G401 (cell line): ENCODE measurements around the gene SNAPC4. TPM values are rescaled to one million over a fixed set of nuclear protein-coding genes. Genes with fewer than 3 reads are reported as not detected.

ENCODE experiments used
- DNase-seq: peaks from one replicate; pipeline ENCODE4 v3.0.0-alpha.2; 2015; ENCODE audit warnings: low spot score
- in situ Hi-C: cut with HindIII; loops from 2 replicates; pipeline ENCODE4 v1.10.0; 2016; ENCODE audit warnings: low sequenced_read_pairs, mixed read lengths
- total RNA-seq: library from RNA; depleted of rRNA; stranded (reverse); fragments of >200 nt; shearing (Covaris generic); gene quantifications from 2 replicates; pipeline ENCODE4 v1.2.3, GENCODE V29; 2014; rRNA removed

Gene SNAPC4
- total RNA-seq: 12.4 and 17.2 TPM in 2 replicates

- in situ Hi-C loops: no loop called here
- peak; percentile 81 for DNase-seq
These were observed at the start of gene SNAPC4 for GRCh38 chr9:136400038-136400834. SNAPC4 (minus strand) TSS chr9:136400170; CDS start chr9:136398428, 1,742 bp downstream.

- in situ Hi-C loops: no loop called here
- DNase-seq: no peak
These were observed 48.7 kb upstream of the SNAPC4 start for GRCh38 chr9:136448655-136449054.

- DNase-seq: no peak
- in situ Hi-C loops: no loop called here
These were observed 47.3 kb upstream of the SNAPC4 start for GRCh38 chr9:136447173-136447778.

- no peak for DNase-seq
- in situ Hi-C loops: no loop called here
These were observed 45.8 kb upstream of the SNAPC4 start for GRCh38 chr9:136445799-136446198.

- DNase-seq: no peak
- in situ Hi-C loops: no loop called here
These were observed 44.1 kb upstream of the SNAPC4 start for GRCh38 chr9:136444102-136444501.

- in situ Hi-C loops: no loop called here
- DNase-seq: no peak
These were observed 43.7 kb upstream of the SNAPC4 start for GRCh38 chr9:136443687-136444086.

- DNase-seq: no peak
- in situ Hi-C loops: no loop called here
These were observed 43.1 kb upstream of the SNAPC4 start for GRCh38 chr9:136443087-136443486.

- in situ Hi-C loops: no loop called here
- DNase-seq: no peak
These were observed 42.3 kb upstream of the SNAPC4 start for GRCh38 chr9:136442265-136442664.

GRCh38 chr9:136441681-136442245, 41.8 kb upstream of the SNAPC4 start:
- no peak for DNase-seq
- in situ Hi-C loops: no loop called here

GRCh38 chr9:136441191-136441680, 41.3 kb upstream of the SNAPC4 start:
- in situ Hi-C loops: no loop called here

GRCh38 chr9:136439481-136440408, 39.8 kb upstream of the SNAPC4 start, which contains the start of gene INPP5E:
INPP5E (minus strand) TSS chr9:136439845; CDS start chr9:136439419, 426 bp downstream.
- peak; percentile 51 for DNase-seq
- in situ Hi-C loops: no loop called here

More at GRCh38 chr9:136441191-136441680, 41.3 kb upstream of the SNAPC4 start:
- no peak for DNase-seq

GRCh38 chr9:136438548-136439480, 38.8 kb upstream of the SNAPC4 start:
- peak; percentile 13 for DNase-seq
- in situ Hi-C loops: no loop called here

- in situ Hi-C loops: no loop called here
These were observed 38.0 kb upstream of the SNAPC4 start for GRCh38 chr9:136437839-136438547.

GRCh38 chr9:136437430-136437829, 37.5 kb upstream of the SNAPC4 start:
- in situ Hi-C loops: no loop called here

More at GRCh38 chr9:136437839-136438547, 38.0 kb upstream of the SNAPC4 start:
- DNase-seq: no peak

GRCh38 chr9:136436055-136436634, 36.2 kb upstream of the SNAPC4 start:
- in situ Hi-C loops: no loop called here
- peak; percentile 16 for DNase-seq

More at GRCh38 chr9:136437430-136437829, 37.5 kb upstream of the SNAPC4 start:
- peak; percentile 6 for DNase-seq

GRCh38 chr9:136434580-136435169, 34.7 kb upstream of the SNAPC4 start:
- in situ Hi-C loops: no loop called here
- DNase-seq: no peak
